Amygdala (tissue), 56 donors: ENCODE results near the gene TEX52.
A peak's percentile ranks its signal among the peaks of the same experiment; 100 is the strongest.

Source experiments
- DNase-seq, 56 donors: peaks; one replicate each; lab custom pipeline; 2025; lab: John Stamatoyannopoulos, UW

TEX52 gene

DNA sequence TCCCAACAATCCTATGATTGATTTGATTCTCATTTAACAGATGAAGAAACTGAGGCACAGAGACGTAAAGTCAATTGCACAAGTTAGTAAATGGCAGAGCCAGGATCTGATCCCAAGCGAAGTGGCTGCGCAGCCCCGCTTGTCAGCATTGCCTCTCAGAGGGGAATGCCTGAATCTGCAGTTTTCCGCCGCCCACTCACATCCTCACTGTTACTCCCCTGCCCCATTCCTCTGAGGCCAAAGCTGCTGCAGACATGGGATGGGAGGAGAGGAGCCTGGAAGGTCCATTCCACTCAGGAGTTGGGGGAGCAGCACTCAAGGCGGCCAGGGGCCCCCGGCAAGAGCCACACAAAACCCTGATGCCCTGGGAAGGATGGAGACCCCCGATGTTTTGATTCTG, 23.0 kb downstream of the TEX52 start:
- no peak for DNase-seq

DNA sequence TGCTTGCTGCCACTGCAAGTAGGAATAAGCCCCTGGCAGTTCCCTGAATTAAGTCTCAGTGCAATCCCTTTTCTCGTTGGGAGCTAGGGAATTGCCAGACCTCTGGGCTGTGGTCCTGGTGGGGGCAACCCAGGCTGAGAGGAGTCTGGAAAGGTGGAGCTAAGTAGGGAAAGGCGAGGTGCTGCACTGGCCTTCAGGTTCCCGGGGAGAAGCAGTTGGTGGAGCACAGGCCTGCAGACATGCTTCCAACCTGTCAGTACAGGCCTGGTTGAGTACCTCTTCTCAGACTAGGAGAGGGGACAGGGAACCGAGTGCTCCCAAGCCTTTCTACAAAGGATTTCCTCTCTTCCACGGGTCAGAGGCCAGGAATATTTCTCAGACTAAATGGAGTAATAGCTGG, 23.5 kb downstream of the TEX52 start:
- DNase-seq = peak in 1 of 56 donors; percentile 5

DNA sequence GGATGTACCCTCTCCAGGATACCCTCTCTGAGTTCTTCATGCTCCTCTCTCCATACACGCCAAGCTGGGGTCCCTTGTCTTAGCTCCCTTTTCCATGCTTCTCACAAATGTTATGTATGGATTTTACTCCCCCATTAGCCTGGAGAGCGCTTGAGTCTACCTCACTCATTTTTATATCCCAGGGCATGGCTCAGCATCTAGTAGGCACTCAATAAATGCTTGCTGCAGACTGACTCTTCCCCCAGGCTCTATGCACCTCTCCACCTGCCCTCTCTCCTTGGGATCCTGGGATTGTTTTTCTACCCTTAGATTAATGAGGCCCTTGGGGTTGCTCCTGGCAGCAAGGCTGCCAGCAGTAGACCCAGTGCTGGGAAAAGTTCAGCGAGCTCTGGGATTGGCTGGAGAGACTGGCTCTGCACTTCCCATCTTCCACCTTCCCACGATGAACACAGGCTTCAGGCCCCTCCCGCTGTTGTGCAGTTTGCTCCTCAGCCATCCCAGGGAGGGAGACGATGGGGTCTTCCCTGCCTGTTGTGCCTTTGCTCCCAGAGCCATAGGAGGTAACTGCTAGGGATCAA, 24.2 kb downstream of the TEX52 start:
- DNase-seq = no peak

DNA sequence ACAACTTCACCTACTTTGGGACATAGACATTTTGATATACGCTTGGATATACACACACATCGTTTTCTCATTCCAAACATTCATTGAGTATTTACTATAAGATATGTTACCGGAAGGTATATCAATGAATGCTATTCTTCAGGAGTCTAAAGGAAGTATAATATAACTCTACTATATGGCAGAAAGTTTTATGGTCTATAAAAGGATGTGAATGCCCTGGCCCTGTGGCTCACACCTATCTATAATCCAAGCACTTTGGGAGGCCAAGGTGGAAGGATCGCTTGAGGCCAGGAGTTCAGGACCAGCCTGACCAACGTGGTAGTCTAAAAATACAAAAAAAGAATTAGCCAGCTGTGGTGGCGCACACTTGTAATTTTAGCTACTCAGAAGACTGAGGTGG, 27.6 kb downstream of the TEX52 start:
- no peak for DNase-seq

DNA sequence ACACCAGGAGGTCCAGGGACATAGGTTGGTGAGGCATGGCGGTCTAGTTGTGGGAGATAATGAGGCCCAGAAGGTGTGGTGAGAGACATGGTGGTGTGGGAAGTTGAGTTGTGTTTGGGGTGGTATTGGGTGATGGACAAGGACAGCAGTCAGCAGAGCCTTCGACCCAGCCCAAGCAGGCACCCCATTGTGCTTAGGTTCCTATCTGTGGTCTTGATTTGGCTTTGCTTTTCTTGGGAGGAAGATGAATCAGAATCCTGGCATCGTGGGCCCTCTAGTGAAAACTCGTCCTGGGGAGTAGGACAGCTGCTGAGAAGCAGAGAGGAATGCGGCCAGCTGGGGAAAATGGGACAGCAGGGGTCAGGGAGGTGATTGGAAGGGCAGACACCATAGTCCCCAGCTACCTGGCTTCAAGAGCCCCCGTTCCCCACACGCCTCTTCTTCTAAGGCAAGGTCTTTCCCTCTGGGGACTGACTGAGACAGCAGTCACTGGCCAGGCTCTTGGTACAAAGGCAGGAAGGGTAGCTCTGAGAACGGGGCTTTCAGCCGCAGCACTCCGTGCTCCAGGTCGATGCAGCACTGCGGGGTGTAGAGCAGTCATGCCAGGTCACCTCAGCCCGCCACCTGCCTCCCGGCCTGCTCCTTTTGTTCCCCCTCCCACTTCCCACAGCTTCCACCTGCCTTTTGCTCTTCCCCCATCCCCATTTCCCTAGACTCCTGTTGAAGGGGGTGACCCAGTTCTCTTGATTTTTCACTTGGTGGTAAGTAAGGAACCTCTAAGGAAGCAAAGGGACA, 29.9 kb downstream of the TEX52 start:
- no peak for DNase-seq

DNA sequence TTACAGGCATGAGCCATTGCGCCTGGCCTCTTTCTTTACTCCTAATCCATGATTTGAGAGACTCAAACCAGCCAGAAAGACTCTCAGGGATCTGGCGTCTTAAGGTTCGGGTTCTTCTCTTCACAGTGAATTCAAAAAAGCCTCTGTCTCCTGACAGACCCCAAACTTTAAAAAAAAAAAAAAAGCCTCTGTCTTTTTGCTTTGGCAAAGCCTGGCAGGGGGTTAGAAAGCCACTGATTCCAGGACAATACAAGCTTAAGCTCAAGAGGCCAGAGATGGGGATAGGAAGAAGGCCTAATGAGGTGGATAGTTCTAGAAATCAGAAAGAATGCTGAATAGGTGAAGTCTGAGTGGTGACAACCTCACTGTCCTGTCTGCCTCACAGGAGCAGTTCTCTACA, 30.8 kb downstream of the TEX52 start:
- no peak for DNase-seq

DNA sequence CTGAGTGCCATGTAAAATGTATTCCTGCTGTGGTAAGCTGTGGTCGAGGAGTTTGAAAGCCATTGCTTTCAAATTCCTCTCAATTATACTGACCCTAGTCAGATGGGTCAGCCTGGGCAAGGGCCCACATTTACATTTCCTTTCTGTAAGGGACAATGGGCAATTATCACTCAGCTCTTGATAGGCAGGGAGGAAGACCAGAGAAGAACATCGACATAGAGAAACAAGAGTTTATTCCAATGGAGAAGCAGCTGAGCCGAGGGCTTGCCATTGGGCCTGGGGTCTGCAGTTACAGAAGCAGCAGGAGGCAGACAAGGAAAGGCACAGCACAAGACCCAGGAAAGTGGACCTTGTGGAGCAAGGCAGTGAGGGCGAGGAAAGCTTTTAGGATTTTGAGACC, 31.7 kb downstream of the TEX52 start:
- peak in 5 of 56 donors; percentile 3 to 35 (median 21) for DNase-seq

DNA sequence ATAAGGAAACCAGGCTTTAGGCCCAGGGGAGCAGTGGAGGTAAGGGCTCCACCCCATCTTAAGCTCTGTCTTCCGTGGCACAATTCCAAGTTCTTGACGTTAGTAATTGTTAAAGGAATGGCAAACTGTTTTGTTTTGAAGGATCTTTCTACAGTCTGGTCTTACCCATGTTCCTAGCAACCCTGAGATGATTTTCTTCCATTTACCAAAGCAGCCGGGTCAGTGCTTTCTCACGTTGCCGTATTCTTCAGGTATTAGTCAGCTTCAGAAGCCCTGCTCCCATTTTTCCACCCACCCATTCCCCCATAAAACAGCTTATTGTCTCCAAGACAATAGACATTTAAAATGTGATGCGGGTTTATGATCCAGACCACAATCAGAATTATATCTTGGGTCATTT, 32.3 kb downstream of the TEX52 start:
- DNase-seq = no peak

DNA sequence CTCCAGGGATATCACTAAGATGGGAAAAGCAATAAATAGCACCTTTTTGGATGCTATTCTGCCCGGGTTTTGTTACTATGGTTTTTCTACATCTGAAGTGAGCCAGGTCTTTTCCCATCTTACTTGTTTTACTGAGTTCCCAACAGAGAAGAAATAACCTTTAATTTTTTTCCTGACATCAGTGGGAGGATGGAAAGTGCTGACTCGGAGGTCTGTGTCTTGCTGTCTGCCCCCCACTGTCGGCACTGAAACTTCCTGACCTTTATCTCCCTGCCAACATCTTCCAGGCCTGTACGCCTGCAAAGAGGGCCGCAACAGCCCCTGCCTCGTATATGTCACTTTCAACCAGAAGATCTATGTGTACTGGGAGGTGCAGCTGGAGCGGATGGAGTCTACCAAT, 33.4 kb downstream of the TEX52 start:
- no peak for DNase-seq

DNA sequence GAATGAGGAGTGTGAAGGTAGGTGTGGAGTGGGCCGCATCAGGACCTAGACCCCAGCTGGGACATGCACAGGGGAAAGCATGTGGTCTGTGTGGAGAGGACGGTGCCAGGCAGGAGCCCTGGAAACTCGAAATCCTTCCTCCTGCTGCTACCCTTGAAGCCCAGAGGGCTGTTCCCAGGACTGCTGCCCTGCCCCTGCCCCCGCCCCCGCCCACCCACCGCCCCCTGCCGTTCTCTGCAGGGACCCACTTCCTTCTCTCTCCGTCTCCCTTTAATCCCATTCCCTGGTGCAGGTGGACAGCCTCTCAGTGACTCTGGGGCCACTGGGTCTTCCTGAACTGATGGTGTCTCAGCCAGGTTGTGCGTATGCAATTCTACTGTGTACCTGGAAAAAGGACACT, 36.4 kb downstream of the TEX52 start:
- no peak for DNase-seq

DNA sequence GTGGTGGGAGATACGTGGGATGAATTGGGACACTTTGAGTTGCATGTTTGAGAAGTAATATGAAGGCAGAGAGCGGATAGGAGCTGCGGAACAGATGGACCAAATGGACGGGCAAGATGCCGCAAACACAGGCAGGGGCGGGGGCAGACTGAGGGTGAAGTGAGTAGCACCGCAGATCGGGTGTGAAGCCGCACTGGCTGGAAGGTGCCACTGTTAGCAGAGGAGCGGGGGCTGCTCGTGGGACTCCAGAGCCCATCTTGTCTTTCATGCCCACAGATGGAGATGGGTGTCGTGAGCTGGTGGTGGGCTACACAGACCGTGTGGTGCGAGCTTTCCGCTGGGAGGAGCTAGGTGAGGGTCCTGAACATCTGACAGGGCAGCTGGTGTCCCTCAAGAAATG, 37.0 kb downstream of the TEX52 start:
- DNase-seq = no peak

DNA sequence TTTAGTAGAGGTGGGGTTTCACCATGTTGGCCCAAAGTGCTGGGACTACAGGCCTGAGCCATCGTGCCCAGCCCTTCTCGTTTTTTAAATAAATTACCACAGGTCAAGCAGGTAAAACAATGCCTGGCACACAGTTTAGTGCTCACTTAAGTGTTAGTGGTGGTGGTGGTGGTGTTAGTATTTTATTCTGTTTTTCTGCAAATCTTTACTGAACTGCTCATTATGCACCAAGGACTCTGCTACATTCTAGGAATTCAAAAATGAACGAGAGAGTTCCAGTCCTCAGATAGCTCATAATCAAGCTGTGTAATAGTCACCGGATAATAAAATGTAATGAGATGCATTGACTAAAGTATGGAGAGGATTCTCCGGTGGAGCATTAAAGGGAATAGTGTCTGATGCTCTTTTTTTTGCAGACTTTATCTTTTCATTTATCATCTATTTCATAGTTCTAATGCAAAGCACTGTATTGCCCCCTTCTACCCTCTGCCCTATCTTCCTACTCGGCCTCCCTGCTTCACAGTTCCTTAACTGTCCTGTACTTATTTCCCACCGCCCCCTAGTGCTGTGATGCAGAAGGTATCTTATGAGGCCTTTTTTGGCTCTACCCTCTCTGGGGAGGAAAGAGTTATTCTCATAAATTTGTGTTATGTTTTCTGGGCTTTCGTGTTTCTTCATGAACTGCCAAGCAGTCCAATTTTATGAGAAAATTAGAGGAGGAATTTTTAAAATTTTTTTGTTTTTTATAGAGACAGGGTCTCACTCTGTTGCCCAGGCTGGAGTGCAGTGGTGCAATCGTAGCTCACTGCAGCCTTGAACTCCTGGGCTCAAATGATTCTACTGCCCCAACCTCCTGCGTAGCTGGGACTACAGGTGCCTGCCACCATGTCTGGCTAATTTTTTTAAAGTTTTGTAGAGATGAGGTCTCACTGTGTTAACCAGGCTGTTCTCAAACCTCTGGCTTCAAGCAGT, 43.3 kb downstream of the TEX52 start:
- DNase-seq = peak in 10 of 56 donors; percentile 5 to 36 (median 14)

DNA sequence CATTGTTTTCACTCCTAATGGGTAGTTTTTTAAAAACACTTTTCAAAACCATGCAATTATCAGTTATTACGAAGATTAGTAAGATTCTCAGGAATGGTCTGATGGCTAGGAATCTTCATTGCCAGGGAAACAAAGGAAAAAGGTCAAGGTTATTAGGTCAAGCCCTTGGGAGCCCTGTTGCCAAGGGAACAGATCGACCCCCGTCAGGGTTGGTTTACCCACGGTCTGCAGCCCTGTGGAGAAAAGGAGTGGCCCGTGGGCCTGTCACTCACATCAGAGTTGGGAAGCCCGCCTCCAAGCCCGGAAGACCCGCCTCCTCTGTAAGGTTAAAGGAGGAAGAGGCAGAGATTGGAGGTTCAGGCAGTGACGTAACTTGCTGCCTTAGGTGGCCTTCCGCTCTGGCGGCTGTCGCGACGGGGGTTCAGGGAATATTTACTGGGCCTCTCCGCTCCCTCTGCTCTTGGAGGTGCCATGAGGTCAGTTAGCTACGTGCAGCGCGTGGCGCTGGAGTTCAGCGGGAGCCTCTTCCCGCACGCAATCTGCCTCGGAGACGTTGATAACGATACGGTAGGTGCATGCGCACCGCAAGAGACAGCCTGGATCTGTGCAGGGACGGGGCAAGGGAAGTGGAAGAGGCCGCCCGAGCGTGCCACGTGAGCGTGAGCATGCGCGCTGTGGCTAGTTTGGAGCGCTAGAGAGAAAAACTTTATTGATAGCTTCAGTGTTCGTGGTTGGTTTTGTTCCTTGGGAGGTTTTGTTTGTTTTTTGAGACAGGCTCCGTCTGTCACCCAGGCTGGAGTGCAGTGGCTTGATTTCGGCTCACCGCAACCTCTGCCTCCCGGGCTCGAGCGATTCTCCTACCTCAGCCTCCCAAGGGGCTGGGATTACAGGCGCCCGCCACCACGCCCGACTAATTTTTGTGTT, 44.3 kb downstream of the TEX52 start, which contains the start of gene ITFG2:
ITFG2 (plus strand) TSS at position 379 of the 924 bp plus-strand sequence; CDS start at position 472, 93 bp downstream.
- peak; percentile 93 to 100 (median 98) for DNase-seq

DNA sequence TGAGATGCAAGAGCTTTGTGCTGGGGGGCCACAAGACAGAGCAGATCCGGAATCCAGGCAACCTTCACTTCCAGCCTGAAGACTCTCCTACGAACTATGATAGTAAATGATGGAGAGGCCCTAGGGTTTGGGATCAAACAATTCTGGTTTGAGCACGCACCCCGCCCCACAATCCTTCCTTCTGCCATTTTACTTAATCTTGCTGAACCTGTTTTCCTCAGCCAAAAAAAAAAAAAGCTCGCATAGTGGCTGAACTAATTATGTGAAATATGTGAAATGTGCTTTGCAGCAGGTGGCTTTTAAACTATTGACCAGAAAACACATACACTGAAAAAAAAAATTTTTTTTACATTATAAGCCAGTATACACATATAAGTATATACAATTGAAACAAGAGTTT, 45.0 kb downstream of the TEX52 start:
- DNase-seq = no peak

DNA sequence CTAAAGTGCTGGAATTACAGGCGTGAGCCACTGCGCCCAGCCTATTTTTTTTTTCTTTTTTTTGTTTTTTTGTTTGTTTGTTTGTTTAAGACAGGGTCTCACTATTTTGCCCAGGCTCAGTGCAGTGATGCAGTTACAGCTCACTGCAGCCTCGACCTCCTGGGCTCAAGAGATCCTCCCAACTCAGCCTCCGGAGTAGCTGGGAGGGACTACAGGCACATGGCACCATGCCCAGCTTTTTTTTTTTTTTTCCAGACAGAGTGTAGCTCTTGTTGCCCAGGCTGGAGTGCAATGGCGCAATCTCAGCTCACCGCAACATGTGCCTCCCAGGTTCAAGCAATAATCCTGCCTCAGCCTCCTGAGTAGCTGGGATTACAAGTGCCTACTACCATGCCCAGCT, 50.1 kb downstream of the TEX52 start:
- DNase-seq = no peak

DNA sequence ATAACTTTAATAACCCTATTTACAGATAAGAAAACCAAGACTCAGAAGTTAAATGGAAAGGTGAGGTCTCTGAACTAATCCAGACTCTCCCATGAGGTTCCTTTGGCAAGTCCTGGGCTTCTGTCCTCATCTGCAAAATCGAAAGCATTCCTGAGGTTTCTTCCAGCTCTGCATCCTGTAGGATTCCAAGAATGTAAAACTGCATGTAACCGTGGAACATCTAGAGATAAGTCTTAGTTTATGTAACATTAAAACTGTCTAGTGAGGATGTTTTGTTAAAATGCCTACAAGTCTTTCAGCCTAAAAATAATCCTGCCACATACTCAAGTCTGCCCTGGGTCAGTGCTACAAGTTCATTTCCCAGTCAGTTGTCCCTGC, 51.7 kb downstream of the TEX52 start:
- DNase-seq = no peak

DNA sequence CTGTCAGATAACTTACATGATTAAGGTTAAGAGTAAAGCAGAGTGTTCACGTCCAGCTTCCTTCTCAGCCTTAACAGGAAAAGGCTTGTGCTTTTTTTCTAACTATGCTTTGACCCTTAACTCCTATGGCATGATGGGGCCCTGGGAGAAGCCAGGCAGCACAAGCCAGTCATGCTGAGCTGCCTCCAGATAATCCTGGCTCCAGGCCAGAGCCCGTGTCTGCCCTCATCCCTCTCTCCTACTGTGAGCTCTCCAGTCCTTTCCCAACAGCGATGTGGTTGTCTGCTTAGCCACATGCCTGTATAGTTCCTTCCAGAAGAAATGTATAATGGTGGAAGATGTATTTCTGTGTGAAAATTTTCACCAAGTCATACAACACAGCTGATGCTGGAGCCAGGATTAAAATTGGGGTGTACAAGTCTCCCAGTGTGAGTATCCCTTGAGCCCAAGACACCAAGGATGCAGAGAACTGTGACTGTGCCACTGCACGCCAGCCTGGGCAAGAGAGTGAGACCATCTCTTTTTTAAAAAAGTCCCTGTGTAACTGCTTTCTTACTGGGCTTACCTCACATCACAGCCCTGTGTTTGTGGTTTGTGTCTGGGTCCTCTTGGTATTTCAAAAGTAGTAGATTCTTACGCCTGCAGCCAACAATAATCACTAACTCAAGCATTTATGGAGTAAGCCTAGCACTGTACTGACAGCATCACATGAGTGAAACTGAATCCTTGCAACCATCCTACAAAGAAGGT, 52.3 kb downstream of the TEX52 start:
- DNase-seq = peak in 23 of 56 donors; percentile 2 to 69 (median 19)

DNA sequence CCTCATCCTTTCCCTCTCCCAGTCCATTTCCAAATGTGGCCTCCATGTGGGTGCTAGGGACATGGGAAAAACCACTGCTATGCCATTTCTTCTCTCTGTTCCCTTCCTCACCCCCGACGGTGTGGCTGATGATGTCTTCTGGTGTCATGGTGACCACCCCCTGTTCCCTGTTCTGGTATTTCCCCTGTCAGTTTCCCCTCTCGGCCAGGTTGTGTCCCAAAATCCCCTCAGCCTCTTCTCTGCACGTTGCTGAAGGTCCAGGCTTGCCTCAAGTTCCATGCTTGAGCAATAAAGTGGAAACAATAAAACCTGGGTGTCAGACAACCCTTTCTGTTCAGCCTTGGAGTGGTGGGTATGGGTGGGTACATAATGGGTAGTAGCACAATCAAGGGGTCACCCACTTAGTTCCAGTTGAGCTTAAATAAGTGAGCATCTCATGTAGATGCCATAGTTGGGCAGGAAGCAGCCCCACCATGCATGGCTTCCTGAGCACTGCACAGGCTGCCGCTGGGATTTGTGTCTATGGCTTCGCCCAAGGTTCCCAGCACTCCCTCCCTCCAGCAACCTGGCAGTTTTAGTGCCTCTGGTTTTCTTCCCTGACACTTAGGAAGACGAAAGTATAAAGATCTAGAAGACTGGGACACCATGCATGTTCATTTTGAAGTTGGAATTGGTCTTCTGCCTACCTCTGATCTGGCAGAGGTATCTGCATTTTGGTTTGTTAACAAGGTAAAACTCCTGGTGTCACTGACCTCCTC, 53.0 kb downstream of the TEX52 start:
- DNase-seq = no peak
